Measurements from ENCODE around the gene C1orf53.

Gene C1orf53

GRCh38 chr1:197916500-197916983 is 14.1 kb downstream of the C1orf53 start:
- peak overlapping the region; percentile 35 to 51 for H3K4me3 ChIP-seq (replicated peaks in 1 of 2; ENCODE audit: low read depth in 2 of 2, low read length in 2 of 2)
- TF ChIP-seq CTCF (IDR thresholded peaks at IDR 0.05; ENCODE audit: low read depth, low read length) = no peak
- no peak for DNase-seq (ENCODE audit: low read depth in 2 of 2)

DNA sequence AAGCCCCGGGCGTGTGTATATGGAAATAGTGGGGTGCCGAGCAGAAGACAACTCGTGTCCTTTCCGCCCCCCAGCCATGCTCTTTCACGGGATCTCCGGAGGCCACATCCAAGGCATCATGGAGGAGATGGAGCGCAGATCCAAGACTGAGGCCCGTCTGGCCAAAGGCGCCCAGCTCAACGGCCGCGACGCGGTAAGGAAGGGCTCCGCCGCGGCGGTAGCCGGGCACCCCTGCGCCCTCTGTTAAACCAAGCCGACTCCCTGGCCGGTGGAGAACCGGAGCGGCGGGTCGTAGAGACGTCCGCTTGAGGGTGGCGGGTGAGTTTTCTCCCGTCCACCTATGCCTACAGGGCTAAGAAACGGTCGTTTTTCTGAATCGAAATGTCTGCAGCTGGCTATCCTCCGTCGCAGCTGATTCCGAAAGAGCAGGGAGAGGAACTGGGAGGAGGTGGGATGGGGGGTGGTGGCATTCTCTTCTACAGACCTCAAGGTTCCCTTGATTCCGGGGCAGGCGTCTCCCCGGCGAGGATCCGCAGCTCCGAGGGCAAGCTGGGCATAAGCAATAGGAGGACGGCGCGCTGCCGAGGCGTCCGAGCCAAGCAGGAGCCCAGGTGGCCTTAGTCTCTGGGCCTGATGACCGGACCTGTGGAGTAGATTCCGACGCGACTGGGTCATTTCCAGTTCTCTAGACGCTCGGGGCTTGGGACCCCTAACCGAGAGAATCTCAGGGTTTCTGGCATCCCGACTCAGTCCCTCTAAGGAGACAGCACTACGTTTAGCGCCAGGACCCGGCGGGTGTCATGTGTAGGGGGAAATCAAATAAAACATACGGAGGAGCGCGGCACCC is 15.6 kb downstream of the C1orf53 start:
- TF ChIP-seq CTCF (IDR thresholded peaks at IDR 0.05; ENCODE audit: low read depth, low read length) = no peak
- peak in 1 of 2 donors; percentile 40 for DNase-seq (ENCODE audit: low read depth in 2 of 2)
- H3K4me3 ChIP-seq (replicated peaks in 1 of 2; ENCODE audit: low read depth in 2 of 2, low read length in 2 of 2) = peak overlapping the region; percentile 32 to 51

GRCh38 chr1:197918807-197919345 is 16.4 kb downstream of the C1orf53 start:
- no peak for DNase-seq (ENCODE audit: low read depth in 2 of 2)
- H3K4me3 ChIP-seq (replicated peaks in 1 of 2; ENCODE audit: low read depth in 2 of 2, low read length in 2 of 2) = no peak overlapping the region
- no peak for TF ChIP-seq CTCF (IDR thresholded peaks at IDR 0.05; ENCODE audit: low read depth, low read length)

DNA sequence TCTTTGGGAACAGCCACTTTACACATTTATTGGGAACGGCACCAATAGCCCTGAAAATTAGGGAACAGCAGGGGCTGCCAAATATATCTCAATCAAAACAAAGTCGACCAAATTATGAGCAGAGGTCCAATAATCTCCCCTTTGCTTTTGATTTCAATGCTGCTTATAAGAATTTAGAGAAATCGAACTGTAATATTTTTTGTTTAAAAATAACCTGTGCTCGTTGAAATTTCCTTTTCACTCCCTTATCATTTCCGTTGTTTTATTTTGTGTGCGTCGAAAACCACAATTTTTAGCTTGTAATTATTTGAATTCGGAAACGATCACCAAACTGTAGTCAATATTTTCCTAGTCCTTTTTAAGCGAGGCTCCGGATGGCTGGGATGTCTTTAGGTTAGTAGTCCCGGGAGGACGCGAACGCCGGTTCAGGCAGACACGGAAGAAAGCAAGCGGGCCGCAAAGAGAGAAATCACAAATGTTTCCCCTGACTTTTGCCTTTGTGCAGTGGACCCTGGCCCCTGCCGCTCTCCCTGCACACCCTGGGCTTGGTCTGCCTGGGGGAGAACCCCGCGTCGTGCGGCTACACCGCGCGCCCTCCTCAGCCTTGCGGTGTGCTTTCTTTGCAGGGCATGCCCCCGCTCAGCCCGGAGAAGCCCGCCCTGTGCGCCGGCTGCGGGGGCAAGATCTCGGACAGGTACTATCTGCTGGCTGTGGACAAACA is 17.1 kb downstream of the C1orf53 start:
- no peak for DNase-seq (ENCODE audit: low read depth in 2 of 2)
- H3K4me3 ChIP-seq (replicated peaks in 1 of 2; ENCODE audit: low read depth in 2 of 2, low read length in 2 of 2) = no peak overlapping the region
- no peak for TF ChIP-seq CTCF (IDR thresholded peaks at IDR 0.05; ENCODE audit: low read depth, low read length)

GRCh38 chr1:197920067-197920396 is 17.6 kb downstream of the C1orf53 start:
- no peak for DNase-seq (ENCODE audit: low read depth in 2 of 2)
- no peak for TF ChIP-seq CTCF (IDR thresholded peaks at IDR 0.05; ENCODE audit: low read depth, low read length)
- H3K4me3 ChIP-seq (replicated peaks in 1 of 2; ENCODE audit: low read depth in 2 of 2, low read length in 2 of 2) = no peak overlapping the region

- no peak for DNase-seq (ENCODE audit: low read depth in 2 of 2)
- no peak for TF ChIP-seq CTCF (IDR thresholded peaks at IDR 0.05; ENCODE audit: low read depth, low read length)
- H3K4me3 ChIP-seq (replicated peaks in 1 of 2; ENCODE audit: low read depth in 2 of 2, low read length in 2 of 2) = no peak overlapping the region
These were observed 18.1 kb downstream of the C1orf53 start for GRCh38 chr1:197920414-197921117.
